Neural progenitor cell (in vitro differentiated cells): ENCODE results near the gene TBC1D17. TPM values are rescaled to one million over a fixed set of nuclear protein-coding genes. Genes with fewer than 3 reads are reported as not detected.

Experiments
- DNase-seq: peaks from one replicate; pipeline ENCODE4 v3.0.0-alpha.2; 2016; ENCODE audit warnings: low spot score
- H2AFZ ChIP-seq: fragments of 200-600 bp; sonication (generic); replicated peaks from 2 replicates; pipeline ENCODE4 v1.6.1; 2016; ENCODE audit warnings: antibody characterized with exemption
- H3F3A ChIP-seq: fragments of 200-600 bp; sonication (generic); 2 replicates; pipeline ENCODE4 v1.6.1; 2016; ENCODE audit warnings: antibody characterized with exemption, low read depth
- H3K27ac ChIP-seq: fragments of 200-600 bp; sonication (generic); 2 replicates; pipeline ENCODE4 v1.5.1; 2016; ENCODE audit warnings: mild to moderate bottlenecking
- H3K27me3 ChIP-seq: fragments of 200-600 bp; sonication (generic); 2 replicates; pipeline ENCODE4 v1.6.1; 2016; ENCODE audit warnings: mild to moderate bottlenecking, moderate library complexity
- H3K36me3 ChIP-seq: fragments of 200-600 bp; sonication (generic); 2 replicates; pipeline ENCODE4 v1.5.1; 2016
- H3K4me1 ChIP-seq: fragments of 200-600 bp; sonication (generic); 2 replicates; pipeline ENCODE4 v1.6.1; 2016; ENCODE audit warnings: mixed run types
- H3K4me2 ChIP-seq: fragments of 200-600 bp; sonication (generic); 2 replicates; pipeline ENCODE4 v1.6.1; 2016
- H3K4me3 ChIP-seq: fragments of 200-600 bp; sonication (generic); 2 replicates; pipeline ENCODE4 v1.5.1; 2016
- H3K79me2 ChIP-seq: fragments of 200-600 bp; sonication (generic); 2 replicates; pipeline ENCODE4 v1.6.1; 2016; ENCODE audit warnings: low read depth
- H3K9ac ChIP-seq: fragments of 200-600 bp; sonication (generic); 2 replicates; pipeline ENCODE4 v1.6.1; 2016
- H3K9me3 ChIP-seq: fragments of 200-600 bp; sonication (generic); 2 replicates; pipeline ENCODE4 v1.5.1; 2016; ENCODE audit warnings: low read depth
- H4K20me1 ChIP-seq: fragments of 200-600 bp; sonication (generic); 2 replicates; pipeline ENCODE4 v1.6.1; 2016; ENCODE audit warnings: low read depth
- H3K27ac Mint-ChIP-seq: 3 replicates; pipeline ENCODE4 v1.8.0; 2021; ENCODE audit warnings: mixed read lengths
- H3K27me3 Mint-ChIP-seq: 2 replicates; pipeline ENCODE4 v1.8.0; 2022; ENCODE audit warnings: low read depth, mild to moderate bottlenecking, inconsistent platforms, moderate library complexity, mixed read lengths; ENCODE audit not compliant: insufficient read depth
- H3K36me3 Mint-ChIP-seq: 3 replicates; pipeline ENCODE4 v1.8.0; 2021; ENCODE audit warnings: mixed read lengths
- H3K4me1 Mint-ChIP-seq: 3 replicates; pipeline ENCODE4 v1.8.0; 2021; ENCODE audit warnings: mixed read lengths
- H3K4me3 Mint-ChIP-seq: 3 replicates; pipeline ENCODE4 v1.8.0; 2021; ENCODE audit warnings: mild to moderate bottlenecking, moderate library complexity, mixed read lengths
- H3K9me3 Mint-ChIP-seq: 3 replicates; pipeline ENCODE4 v1.8.0; 2020; ENCODE audit warnings: mixed read lengths
- EZH2 ChIP-seq: fragments of 200-600 bp; sonication (generic); IDR thresholded peaks from 2 replicates; pipeline ENCODE4 v1.6.1; 2017; ENCODE audit warnings: antibody characterized with exemption, mild to moderate bottlenecking, moderate library complexity
- EZH2phosphoT487 ChIP-seq: fragments of 200-600 bp; sonication (generic); IDR thresholded peaks from 2 replicates; pipeline ENCODE4 v1.6.1; 2017; ENCODE audit warnings: antibody characterized with exemption
- total RNA-seq: library from RNA; depleted of rRNA; stranded (reverse); fragments of >200 nt; gene quantifications from 2 replicates; pipeline ENCODE4 v1.2.3, GENCODE V29; 2015; ENCODE audit warnings: low replicate concordance
- TF ChIP-seq, protein P1 (sequence below): fragments of 200-600 bp; sonication (generic); IDR thresholded peaks from 2 replicates; pipeline ENCODE4 v1.5.1; 2017; ENCODE audit warnings: antibody characterized with exemption, mild to moderate bottlenecking

Gene TBC1D17
- total RNA-seq, 1 donor from 2014 or later: 10.4 TPM

GRCh38 chr19:49918089-49918488 lies 40.6 kb downstream of the TBC1D17 start:
- Histone ChIP-seq H3K4me3 (no peak overlapping the region), H4K20me1 (peaks cover 94% of the 10 kb centered on the region), H3K9ac (no peak overlapping the region), H3K27me3 (no peaks in the 10 kb centered on the region), H2AFZ (no peak overlapping the region), H3K9me3 (no peaks in the 10 kb centered on the region), H3K36me3 (no peaks in the 10 kb centered on the region), H3K79me2 (peaks cover 99% of the 10 kb centered on the region), H3K4me2 (no peak overlapping the region), H3K27ac (no peak overlapping the region), H3K4me1 (no peaks in the 10 kb centered on the region), H3F3A (peaks cover 11% of the 10 kb centered on the region)
- DNase-seq: no peak
- Mint-ChIP-seq H3K9me3 (peaks cover 3% of the 10 kb centered on the region), H3K27me3 (peaks cover 3% of the 10 kb centered on the region), H3K4me3 (peak overlapping the region; percentile 33), H3K36me3 (peaks cover 50% of the 10 kb centered on the region), H3K4me1 (peaks cover 16% of the 10 kb centered on the region), H3K27ac (no peak overlapping the region)
- TF ChIP-seq, protein P1, sequence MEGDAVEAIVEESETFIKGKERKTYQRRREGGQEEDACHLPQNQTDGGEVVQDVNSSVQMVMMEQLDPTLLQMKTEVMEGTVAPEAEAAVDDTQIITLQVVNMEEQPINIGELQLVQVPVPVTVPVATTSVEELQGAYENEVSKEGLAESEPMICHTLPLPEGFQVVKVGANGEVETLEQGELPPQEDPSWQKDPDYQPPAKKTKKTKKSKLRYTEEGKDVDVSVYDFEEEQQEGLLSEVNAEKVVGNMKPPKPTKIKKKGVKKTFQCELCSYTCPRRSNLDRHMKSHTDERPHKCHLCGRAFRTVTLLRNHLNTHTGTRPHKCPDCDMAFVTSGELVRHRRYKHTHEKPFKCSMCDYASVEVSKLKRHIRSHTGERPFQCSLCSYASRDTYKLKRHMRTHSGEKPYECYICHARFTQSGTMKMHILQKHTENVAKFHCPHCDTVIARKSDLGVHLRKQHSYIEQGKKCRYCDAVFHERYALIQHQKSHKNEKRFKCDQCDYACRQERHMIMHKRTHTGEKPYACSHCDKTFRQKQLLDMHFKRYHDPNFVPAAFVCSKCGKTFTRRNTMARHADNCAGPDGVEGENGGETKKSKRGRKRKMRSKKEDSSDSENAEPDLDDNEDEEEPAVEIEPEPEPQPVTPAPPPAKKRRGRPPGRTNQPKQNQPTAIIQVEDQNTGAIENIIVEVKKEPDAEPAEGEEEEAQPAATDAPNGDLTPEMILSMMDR: no peak
- TF ChIP-seq EZH2phosphoT487 (no peak), EZH2 (no peak)

DNA sequence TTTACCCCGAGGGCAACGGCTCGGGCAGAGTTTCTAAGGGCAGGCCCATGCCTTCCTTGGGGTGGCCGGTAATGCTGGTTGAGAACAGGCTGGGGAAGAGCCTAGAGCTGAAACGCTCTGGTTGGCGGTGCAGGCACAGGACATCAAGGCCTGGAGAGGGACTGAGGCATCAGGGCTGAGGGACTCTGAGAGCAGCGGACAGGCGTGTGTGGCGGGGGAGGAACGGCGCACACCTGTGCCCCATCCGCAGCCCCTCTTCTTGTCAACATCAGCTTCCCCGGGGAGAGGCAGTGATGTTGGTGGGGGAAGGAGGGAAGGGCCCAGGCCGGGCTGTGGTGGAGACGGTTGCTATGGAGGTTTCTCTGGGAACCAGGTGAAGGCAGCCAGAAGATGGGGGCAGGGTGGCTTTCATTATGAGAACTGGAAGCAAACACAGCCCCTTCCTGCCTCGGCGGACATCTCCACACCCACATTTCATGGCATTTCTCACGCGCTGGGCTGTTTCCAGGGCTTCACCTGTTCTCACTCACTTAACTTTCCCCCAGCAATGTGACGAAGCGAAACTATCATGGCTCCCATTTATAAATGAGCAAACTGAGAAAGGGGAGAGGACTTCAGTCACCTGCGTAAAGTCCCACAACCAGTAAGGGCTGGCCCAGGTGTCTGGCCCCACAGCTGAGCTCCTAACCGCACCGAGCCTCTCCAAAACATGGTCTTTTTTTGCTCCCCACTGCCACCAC lies 43.3 kb downstream of the TBC1D17 start:
- no peak overlapping the region for H3K4me3 ChIP-seq
- H3K27me3 ChIP-seq: no peaks in the 10 kb centered on the region
- H3K4me2 ChIP-seq: no peak overlapping the region
- peaks cover 32% of the 10 kb centered on the region for H3K36me3 Mint-ChIP-seq
- H3K79me2 ChIP-seq: peaks cover 100% of the 10 kb centered on the region
- no peak overlapping the region for H3K27ac Mint-ChIP-seq
- H3K36me3 ChIP-seq: no peaks in the 10 kb centered on the region
- H3K4me1 ChIP-seq: no peaks in the 10 kb centered on the region
- peaks cover 97% of the 10 kb centered on the region for H4K20me1 ChIP-seq
- H2AFZ ChIP-seq: no peak overlapping the region
- TF ChIP-seq, protein P1: no peak
- TF ChIP-seq EZH2 (no peak), EZH2phosphoT487 (no peak)
- H3K4me3 Mint-ChIP-seq: peak overlapping the region; percentile 41
- H3K27me3 Mint-ChIP-seq: peaks cover 9% of the 10 kb centered on the region
- H3K9me3 Mint-ChIP-seq: no peaks in the 10 kb centered on the region
- no peak overlapping the region for H3K27ac ChIP-seq
- H3K9ac ChIP-seq: no peak overlapping the region
- H3K4me1 Mint-ChIP-seq: peaks cover 24% of the 10 kb centered on the region
- H3F3A ChIP-seq: peaks cover 15% of the 10 kb centered on the region
- no peaks in the 10 kb centered on the region for H3K9me3 ChIP-seq
- DNase-seq: no peak

- no peaks in the 10 kb centered on the region for H3K27me3 ChIP-seq
- peak overlapping the region; percentile 46 for H3K4me3 Mint-ChIP-seq
- H3K4me2 ChIP-seq: no peak overlapping the region
- H3K36me3 ChIP-seq: no peaks in the 10 kb centered on the region
- H3K4me3 ChIP-seq: no peak overlapping the region
- peaks cover 100% of the 10 kb centered on the region for H3K79me2 ChIP-seq
- no peak overlapping the region for H2AFZ ChIP-seq
- peak overlapping the region; percentile 23 for H3K9ac ChIP-seq
- TF ChIP-seq EZH2: no peak
- TF ChIP-seq EZH2phosphoT487: no peak
- TF ChIP-seq, protein P1: no peak
- H3K9me3 ChIP-seq: no peaks in the 10 kb centered on the region
- no peak for DNase-seq
- H3K27ac Mint-ChIP-seq: no peak overlapping the region
- H3K27me3 Mint-ChIP-seq: peaks cover 9% of the 10 kb centered on the region
- H3F3A ChIP-seq: peaks cover 12% of the 10 kb centered on the region
- H3K9me3 Mint-ChIP-seq: no peaks in the 10 kb centered on the region
- H4K20me1 ChIP-seq: peaks cover 96% of the 10 kb centered on the region
- no peaks in the 10 kb centered on the region for H3K4me1 ChIP-seq
- no peak overlapping the region for H3K27ac ChIP-seq
- peaks cover 28% of the 10 kb centered on the region for H3K36me3 Mint-ChIP-seq
- peaks cover 26% of the 10 kb centered on the region for H3K4me1 Mint-ChIP-seq
These were observed 44.6 kb downstream of the TBC1D17 start for GRCh38 chr19:49921871-49922795.
